IPS DF 4.7 (cell line): Measurements from ENCODE around the gene CYFIP2.
"Not testable (repeated sequence)": the region's sequence is repeated elsewhere in the genome, so short reads cannot be mapped to it uniquely, and the experiment has no call there.

Experiments
- DNase-seq: peaks from one replicate; pipeline ENCODE4 v3.0.0-alpha.2; 2013; ENCODE audit warnings: low spot score; ENCODE audit errors: extremely low read depth

CYFIP2 gene

DNA sequence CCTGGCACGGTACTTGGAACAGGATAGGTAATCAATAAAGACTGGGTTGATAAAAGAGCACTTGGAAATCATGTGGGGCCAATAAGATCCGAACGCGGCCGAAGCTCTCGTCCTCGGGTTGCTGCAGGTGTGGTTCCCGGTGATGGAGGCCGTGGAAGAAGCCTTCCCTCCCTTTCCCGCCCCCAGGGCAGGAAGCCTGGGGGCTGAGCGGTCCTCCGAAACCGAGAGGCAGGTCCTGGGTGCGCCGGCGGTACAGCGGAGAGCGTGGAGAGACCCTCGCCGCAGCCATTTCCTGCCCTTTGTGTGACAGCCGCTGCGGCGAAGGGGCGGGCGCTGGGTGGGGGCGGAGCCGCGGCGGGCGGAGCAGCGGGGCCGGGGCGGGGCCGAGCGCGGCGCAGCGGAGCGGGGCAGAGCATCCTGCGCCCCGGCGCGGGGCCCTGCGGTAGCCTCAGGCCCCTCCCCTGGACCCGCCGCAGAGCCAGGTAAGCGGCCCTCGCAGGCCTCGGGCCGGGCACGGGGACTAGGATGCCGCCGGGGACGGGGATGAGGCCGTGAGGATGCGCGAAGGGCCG lies at the start of gene CYFIP2:
Gene CYFIP2, plus strand, starts transcription at position 410 of the 572 bp plus-strand sequence. CDS start 19,239 bp downstream, outside the sequence.
- no peak for DNase-seq

DNA sequence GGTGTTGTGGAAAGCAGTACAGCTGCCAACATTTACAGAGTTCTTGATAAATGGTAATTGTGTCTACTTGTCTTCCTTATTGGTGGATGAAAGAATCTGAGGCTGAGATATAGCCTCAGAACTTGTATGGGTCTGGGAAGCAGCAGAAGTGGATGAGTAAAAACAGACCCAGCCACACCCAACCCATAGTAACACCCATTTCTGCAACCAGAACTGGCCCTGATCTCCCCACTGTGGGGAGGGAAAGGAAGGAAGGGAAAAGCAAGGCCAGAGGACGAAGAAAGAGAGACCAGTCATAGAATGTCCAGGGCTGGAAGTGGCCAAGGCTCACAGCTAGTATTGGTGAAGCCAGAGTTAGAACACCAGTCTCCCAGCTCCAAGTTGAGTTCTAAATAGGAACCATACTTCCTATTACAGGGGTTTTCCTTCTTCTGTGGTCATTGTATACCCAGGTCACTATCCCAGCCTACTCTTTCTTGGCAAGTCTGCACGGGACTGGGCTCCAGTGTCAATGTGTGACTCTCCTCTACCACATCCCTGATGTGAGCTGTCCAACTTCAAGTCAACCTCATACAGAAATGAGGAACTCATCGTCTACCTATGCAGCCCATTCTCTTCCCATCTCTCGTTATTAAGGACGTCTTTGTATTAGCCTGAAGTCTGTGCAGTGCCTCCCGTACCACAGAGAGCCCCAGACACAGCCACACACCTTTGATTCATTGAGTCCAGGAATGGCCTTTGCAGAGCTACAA lies 49.4 kb upstream of the CYFIP2 start:
- DNase-seq = no peak

DNA sequence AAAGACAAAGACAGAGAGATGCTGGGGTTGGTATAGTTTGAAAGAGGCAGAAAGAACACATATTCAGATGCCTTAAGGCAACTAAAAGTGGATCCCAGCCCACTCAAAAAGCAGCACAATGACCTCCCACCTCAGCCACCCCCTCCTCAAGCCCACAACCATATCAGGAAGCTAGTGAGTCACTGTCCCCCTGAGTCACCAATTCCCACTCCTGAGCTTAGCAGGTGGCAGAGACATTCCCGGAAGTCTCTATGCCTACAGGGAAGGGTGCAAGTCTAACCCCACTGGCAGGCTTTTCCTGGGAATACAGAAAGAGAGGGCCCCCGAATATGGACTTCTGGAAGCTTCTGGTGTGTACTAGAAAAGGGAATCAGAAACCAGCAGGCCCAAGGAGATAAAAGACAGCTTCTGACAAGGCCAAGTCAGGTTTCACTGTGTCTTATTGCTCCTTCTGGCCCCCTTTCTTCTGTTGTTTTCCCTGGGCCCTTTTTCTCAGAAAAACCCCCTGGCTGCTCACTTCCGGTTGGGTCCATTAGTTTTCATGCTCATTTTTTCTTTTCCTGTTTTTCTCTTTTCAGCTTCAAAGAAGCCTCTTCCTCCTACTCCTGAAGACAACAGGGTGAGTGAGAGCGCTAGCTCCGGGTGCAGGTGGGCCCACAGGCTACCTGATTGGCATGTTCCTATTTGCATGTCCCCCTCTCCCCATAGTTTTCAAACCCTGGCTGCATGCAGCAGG lies 48.5 kb upstream of the CYFIP2 start:
- no peak for DNase-seq

DNA sequence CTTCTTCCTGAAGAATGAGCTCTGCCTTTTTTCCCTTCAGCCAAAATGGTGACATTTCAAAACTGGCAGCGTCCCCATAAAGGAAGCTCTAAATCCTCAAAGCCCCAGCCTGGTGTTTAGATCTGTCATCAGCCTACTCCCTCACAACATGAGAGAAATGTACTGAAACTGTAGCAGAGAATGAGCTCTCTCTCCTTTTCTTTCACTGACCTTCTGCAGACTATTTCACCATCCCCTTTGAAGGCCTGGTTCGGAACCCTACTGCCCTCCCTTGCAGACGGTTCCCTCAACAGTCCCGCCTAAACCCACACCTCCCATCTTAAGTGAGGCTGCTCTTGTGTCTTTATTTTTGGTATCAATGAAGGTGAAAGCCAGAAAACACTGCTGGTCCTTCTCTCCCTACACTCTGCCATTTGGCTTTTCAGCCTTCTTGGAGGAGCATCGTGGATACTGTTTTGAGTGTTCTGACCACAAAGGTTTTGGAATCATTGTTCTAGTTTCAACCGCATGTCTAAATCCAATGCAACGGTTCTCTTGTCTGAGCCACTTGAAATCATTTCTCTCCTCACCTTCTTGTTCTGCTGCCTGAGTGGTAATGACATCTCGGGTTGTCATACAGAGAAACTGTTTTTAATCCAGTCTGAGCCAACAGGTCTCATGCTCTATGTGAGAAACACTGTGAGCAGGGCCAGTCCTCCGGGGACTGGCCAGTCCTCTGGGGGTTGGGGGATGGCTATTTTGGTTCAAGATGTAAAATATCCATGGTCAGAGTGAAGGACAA lies 46.2 kb upstream of the CYFIP2 start:
- DNase-seq = no peak

DNA sequence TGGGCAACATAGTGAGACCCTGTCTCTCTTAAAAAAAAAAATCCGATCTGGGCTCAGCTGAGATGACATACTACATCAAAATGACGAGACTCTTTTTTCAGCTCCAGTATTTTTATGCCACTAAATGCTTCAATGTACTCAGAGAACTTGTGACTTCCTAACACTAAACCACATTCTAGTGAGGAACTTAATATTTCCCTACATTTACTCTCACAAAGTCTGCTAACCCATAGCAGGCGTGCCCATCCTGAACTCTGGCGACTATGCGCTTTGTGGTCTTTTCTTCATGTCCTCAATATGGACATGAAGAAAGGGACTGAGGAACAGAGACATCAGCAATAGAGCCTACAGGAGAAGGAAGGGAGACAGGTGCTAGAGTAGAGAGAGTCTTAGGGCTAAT lies 44.0 kb upstream of the CYFIP2 start:
- no peak for DNase-seq

DNA sequence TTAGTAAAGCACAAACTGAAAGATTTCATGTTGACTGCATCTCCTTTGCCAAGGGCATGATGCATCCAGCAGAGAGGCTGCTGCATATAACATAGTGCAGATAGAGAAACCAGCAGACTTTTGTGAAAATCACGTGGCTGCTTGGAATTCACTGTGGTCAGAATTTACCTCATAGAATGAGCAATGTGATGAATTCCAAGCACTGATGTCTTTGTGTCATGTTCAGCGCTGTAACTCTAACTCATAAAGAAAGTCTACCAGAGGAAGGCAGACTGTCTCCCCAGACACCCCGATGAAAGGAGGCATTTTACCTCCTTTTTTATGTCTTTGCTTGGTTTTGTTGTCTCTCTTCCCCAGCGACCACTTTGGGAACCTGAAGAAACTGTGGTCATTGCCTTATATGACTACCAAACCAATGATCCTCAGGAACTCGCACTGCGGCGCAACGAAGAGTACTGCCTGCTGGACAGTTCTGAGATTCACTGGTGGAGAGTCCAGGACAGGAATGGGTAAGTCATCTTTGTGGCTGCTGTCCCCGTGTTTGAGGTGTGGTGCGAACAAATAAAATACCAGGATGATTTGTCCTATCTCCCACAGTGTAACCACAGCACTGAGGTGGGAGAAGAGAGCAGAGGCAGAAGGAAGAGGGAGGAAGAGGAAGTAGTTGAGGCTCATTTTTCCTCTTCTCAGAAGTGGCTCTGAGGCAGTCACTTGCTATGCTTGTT lies 43.3 kb upstream of the CYFIP2 start:
- DNase-seq = no peak

DNA sequence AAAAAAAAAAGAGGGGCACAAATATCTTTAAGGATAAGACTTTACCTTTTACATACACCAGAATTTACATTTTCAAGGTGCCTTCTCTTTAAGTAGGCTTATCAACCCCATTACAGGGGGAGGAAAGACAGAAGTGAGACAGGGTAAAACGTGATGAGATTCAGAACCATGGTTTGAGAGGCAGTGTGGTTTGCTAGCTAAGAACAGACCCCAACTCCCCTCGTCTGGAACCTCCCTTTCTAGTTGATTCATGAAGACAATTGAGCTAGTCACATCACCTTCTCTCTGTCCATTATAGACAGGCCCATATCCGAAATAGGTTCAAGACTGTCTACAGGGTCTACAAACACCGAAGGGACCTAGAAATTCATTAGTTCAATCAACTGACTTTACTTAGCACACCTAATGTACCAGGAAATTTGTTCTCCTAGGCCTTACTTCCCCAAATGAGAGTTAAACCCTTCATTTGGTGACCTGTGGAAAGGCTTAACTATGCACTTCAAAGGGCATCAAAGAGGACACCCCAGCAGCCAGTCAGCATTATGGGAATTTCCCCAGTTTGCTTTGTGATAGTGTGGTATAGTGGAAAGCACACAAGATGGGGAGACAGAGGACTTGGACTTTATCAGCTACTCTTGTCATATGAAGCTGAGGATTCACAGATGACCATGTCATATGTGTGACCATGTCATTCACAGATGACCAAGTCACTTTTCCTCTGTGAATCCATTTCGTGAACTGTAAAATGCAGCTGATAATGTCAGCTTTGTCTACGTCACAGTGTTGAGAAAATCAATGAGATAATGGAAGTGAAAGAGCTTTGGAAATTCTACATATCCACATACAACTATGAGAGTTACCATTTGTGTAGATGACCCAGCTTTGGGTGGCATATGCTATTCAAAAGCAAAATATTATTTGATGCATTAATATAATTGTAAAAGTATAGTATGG lies 40.2 kb upstream of the CYFIP2 start:
- no peak for DNase-seq

DNA sequence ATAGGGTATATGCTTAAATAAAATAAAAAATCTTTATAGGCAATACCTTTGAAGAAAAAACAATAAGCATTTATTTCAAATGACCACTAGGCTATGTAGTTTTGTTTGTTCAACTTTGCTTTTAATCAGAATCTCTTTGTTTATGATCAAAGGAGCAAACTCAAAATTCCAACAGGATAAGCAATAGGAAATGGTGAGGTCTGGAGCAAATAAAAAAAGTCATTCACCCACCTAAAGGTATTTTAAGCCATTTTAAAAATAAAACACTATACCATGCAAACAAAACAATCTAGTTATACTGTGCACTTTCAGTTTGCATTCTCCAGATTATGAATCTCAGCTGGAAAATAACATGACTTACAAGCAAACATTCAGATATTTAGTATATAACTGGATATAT lies 35.3 kb upstream of the CYFIP2 start:
- no peak for DNase-seq

DNA sequence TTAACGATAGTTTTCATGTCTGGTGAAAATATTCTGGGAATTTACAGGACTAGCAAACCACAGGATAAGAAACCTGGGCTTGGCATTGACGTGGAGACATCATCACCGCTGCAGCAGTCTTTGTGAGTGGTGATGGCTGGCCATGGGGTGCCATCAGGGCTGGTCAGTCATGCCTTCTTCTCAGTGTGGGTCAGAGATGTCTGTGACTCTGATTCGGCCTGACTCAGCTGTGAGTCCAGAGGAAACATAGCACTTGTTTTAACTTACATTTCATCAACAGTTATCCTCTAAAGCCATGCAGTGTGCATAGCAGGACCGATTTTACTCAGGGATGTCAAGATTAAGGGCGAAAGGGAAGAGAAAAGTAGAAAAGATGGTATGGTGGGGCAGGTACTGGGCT lies 33.2 kb upstream of the CYFIP2 start:
- no peak for DNase-seq

DNA sequence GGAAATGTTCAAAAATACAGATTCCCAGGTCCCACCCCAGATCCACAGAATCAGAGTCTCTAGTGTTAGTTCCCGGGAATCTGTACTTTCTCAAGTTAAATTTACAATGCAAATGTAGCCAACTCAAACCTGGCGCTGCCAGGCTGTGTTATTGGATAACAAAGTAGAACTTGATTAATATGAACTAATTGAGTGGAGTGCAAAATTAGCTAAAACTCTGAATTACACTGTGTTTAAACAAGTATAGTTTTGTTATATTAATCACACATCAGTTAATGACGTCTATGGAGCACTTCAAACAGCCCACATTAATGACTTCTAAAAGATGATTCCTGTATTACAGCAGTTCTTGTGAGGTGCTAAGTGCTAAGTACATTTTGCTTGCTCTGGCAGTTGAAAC lies 32.4 kb upstream of the CYFIP2 start:
- DNase-seq = no peak

DNA sequence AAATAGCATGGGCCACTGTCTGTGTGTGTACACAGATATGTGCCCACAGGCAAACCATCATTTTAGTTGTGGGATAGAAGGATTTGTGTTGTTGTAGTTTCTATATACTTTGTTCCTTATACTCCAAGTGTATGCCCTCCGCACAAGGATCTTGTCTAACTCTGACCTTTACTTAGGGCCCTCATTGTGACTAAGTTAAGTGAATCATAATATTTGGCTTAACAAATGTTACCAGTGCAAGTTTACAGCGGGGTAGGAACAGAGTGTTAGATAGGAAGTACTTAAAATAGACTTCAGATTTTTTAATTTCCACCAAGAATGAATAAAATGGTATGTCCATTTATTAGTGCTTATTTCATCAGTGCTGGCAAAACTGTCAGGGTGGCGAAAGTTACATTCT lies 29.5 kb upstream of the CYFIP2 start:
- DNase-seq = no peak

DNA sequence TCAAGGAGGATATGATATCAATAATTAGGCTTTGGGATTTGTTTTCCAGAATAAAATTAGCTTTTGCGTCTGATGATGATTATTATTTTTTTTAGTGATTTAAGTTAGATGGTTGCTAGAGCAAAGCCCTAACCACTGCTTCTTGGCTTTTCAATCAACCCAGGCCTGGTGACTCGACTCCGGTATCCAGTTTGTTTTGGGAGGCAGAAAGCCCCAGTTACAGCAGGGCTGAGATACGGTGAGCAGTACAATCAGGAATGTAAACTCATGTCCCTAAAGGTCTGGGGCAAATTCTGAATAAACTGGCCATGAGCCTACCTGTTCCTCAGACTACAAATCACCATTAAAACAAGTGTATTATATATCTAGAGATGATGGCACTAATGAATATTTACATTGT lies 24.4 kb upstream of the CYFIP2 start:
- no peak for DNase-seq

DNA sequence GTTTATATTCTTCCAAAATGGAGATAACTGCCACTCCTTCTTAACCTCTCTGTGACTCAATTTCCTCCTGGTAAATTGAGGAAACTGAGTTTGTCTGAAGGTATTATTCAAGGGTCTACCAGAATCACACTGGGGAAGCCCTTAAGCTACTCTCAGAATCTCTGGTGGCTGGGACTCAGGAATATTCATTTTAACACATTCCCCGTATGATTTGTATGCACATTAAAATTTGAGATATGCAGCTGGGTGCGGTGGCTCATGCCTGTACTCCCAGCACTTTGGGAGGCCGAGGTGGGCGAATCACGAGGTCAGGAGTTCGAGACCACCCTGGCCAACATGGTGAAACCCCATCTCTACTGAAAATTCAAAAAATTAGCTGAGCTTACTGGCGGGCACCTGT lies 21.2 kb upstream of the CYFIP2 start:
- not testable (repeated sequence) for DNase-seq

DNA sequence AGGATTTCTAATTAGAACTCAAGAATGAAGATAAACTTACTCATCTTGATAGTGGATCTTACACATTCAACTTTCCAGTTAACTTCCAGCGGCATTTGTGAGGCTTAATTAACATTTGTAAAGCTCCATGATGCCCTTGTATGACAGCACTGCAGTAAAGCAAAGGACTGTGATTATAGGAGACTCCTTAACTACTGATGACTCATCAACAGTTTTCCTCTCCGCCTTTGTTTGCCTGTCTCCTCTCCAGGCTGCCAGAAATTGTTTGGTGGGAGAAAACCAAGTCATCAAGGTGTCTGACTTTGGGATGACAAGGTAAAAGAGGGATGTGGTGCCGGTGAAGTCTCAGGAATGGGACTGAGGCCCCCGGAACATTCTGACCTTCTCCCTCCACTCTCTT lies 20.4 kb upstream of the CYFIP2 start:
- DNase-seq = no peak

DNA sequence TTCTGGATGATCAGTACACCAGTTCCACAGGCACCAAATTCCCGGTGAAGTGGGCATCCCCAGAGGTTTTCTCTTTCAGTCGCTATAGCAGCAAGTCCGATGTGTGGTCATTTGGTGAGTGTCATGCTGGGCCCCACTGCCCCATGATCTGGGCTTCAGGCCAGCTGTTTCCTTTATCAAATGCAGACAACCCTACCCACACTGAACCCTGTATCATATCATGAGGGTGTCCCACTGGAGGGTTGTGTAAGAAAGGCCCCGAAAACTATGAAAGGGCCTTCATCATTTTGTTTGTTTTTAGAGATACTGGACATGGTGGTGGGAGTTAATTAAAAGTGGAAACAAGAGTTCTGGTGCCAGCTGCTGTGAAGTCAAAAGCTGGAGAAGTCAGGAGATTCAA lies 20.0 kb upstream of the CYFIP2 start:
- DNase-seq = no peak

DNA sequence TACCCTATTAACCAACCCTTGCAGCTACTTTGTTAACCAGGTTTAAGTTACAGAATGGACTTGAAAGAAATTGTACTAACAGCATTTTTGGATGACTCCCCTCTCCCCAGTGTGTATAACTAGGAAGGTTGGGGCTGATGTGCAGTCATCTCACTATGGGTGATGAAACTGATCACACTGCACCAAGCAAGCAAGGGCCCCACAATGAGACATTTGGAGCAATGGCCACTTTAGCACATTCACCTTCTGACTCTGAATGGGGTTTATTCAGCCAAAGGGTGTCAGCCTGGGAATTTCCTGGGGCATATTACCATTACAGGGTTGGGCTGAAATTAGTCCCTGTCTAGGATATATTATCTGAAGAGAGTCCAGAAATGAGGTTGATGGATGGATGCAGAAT lies 18.7 kb upstream of the CYFIP2 start:
- DNase-seq = no peak

DNA sequence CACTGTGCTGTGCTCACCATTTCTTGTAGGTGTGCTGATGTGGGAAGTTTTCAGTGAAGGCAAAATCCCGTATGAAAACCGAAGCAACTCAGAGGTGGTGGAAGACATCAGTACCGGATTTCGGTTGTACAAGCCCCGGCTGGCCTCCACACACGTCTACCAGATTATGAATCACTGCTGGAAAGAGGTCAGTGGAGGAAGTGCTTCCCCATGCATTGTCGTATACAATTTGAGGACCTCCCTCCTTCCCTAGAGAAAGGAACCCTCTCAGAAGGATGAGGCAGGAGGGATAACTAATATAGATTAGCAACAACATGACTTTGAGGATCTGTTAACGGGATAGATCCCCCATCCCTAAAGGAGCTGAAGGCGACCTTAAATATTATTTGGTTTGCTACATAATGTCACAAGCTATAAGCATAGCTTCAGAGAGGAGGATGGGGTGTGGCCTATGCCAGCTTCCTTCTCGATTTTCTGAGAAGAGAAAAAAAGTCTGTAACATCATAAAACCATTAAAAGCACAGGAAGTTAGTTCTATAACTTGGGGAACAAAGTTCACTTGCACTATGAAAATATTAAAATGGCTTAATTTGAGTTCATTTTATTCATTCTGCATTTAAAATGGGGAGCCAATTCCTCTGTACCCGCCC lies 17.0 kb upstream of the CYFIP2 start:
- DNase-seq = no peak

DNA sequence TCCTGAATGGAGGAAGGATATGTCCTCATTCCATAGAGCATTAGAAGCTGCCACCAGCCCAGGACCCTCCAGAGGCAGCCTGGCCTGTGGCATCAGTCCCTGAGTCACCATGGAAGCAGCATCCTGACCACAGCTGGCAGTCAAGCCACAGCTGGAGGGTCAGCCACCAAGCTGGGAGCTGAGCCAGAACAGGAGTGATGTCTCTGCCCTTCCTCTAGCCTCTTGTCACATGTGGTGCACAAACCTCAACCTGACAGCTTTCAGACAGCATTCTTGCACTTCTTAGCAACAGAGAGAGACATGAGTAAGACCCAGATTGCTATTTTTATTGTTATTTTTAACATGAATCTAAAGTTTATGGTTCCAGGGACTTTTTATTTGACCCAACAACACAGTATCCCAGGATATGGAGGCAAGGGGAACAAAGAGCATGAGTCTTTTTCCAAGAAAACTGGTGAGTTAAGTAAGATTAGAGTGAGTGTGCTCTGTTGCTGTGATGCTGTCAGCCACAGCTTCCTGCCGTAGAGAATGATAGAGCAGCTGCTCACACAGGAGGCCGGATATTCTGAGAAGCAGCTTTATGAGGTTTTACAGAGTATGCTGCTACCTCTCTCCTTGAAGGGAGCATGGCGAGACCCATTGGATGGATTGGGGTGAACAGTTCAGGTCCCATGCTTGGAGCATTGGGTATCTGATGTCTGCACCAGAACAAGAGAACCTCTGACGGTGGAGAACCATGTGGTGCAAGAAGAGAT lies 13.0 kb upstream of the CYFIP2 start:
- DNase-seq = no peak

DNA sequence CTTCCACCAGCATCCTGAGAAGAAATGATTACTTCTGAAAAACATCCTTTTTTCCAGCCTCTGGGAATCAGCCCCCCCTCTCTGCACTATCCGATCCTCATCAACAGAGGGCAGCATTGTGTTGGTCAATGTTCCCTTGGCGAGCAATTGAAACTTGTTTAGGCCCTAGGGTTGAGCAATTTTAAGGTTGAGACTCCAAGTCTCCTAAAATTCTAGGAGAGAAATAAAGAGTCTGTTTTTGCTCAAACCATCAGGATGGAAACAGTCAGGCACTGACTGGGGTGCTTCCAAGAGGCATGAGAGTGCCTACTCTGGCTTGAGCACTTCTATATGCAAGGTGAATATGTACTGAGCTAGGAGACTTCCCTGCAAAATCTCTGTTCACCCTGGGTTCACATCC lies 12.4 kb upstream of the CYFIP2 start:
- no peak for DNase-seq
